H9 (cell line): ENCODE data around the gene RARG. TPM values are rescaled to one million over a fixed set of nuclear protein-coding genes. Genes with fewer than 3 reads are reported as not detected.
A peak's percentile ranks its signal among the peaks of the same experiment; 100 is the strongest.

Experiments
- DNase-seq: peaks from one replicate; pipeline ENCODE4 v3.0.0-alpha.2; 2017
- H2AFZ ChIP-seq: one replicate; pipeline ENCODE4 v1.6.1; 2013; ENCODE audit warnings: mild to moderate bottlenecking, low read length, control low read depth, moderate library complexity
- H2AK5ac ChIP-seq: 2 replicates; pipeline ENCODE4 v1.6.1; 2013; ENCODE audit warnings: low read length, control low read depth, mixed read lengths; ENCODE audit not compliant: insufficient read length
- H2BK120ac ChIP-seq: one replicate; pipeline ENCODE4 v1.6.1; 2013; ENCODE audit warnings: low read depth, mild to moderate bottlenecking, low read length, control low read depth, inconsistent platforms; ENCODE audit not compliant: poor library complexity, severe bottlenecking
- H2BK12ac ChIP-seq: 2 replicates; pipeline ENCODE4 v1.6.1; 2013; ENCODE audit warnings: low read length, control low read depth, mixed read lengths, low read depth; ENCODE audit not compliant: insufficient read length
- H2BK15ac ChIP-seq: 2 replicates; pipeline ENCODE4 v1.6.1; 2013; ENCODE audit warnings: low read depth, low read length, control low read depth
- H2BK20ac ChIP-seq: one replicate; pipeline ENCODE4 v1.6.1; 2013; ENCODE audit warnings: low read depth, mild to moderate bottlenecking, low read length, control low read depth, inconsistent platforms; ENCODE audit not compliant: poor library complexity, severe bottlenecking
- H2BK5ac ChIP-seq: 2 replicates; pipeline ENCODE4 v1.6.1; 2013; ENCODE audit warnings: low read length, control low read depth, mixed read lengths; ENCODE audit not compliant: insufficient read length
- H3K14ac ChIP-seq: 2 replicates; pipeline ENCODE4 v1.6.1; 2013; ENCODE audit warnings: low read length, control low read depth; ENCODE audit not compliant: insufficient read depth
- H3K18ac ChIP-seq: 2 replicates; pipeline ENCODE4 v1.6.1; 2013; ENCODE audit warnings: low read depth, mild to moderate bottlenecking, mixed read lengths, low read length, control low read depth; ENCODE audit not compliant: insufficient read length
- H3K23ac ChIP-seq: 2 replicates; pipeline ENCODE4 v1.6.1; 2013; ENCODE audit warnings: low read length, control low read depth, mixed read lengths, low read depth; ENCODE audit not compliant: insufficient read length
- H3K23me2 ChIP-seq: 2 replicates; pipeline ENCODE4 v1.6.1; 2013; ENCODE audit warnings: low read depth, mild to moderate bottlenecking, mixed read lengths, low read length, control low read depth; ENCODE audit not compliant: insufficient read length, poor library complexity, severe bottlenecking
- H3K27ac ChIP-seq: 2 replicates; pipeline ENCODE4 v1.5.1; 2013; ENCODE audit warnings: low read length, control low read depth, mixed read lengths, low read depth; ENCODE audit not compliant: insufficient read length
- H3K27me3 ChIP-seq: 2 replicates; pipeline ENCODE4 v1.6.1; 2013; ENCODE audit warnings: low read length, control low read depth, inconsistent platforms; ENCODE audit not compliant: insufficient read depth
- H3K4ac ChIP-seq: 2 replicates; pipeline ENCODE4 v1.6.1; 2013; ENCODE audit warnings: low read depth, mild to moderate bottlenecking, control low read depth, inconsistent platforms, low read length, moderate library complexity
- H3K4me1 ChIP-seq: 2 replicates; pipeline ENCODE4 v1.6.1; 2013; ENCODE audit warnings: low read length, control low read depth, inconsistent platforms; ENCODE audit not compliant: insufficient read depth
- H3K4me2 ChIP-seq: 2 replicates; pipeline ENCODE4 v1.6.1; 2013; ENCODE audit warnings: low read length, control low read depth, mixed read lengths; ENCODE audit not compliant: insufficient read length, insufficient read depth
- H3K56ac ChIP-seq: 2 replicates; pipeline ENCODE4 v1.6.1; 2013; ENCODE audit warnings: low read depth, mild to moderate bottlenecking, mixed read lengths, low read length, control low read depth; ENCODE audit not compliant: insufficient read length
- H3K79me1 ChIP-seq: 2 replicates; pipeline ENCODE4 v1.6.1; 2013; ENCODE audit warnings: low read depth, mild to moderate bottlenecking, moderate library complexity, low read length, control low read depth, inconsistent platforms; ENCODE audit not compliant: insufficient read depth, poor library complexity, severe bottlenecking
- H3K79me2 ChIP-seq: 2 replicates; pipeline ENCODE4 v1.6.1; 2013; ENCODE audit warnings: low read length, control low read depth, inconsistent platforms; ENCODE audit not compliant: insufficient read depth
- H3K9ac ChIP-seq: 2 replicates; pipeline ENCODE4 v1.6.1; 2013; ENCODE audit warnings: low read length, control low read depth, mixed read lengths; ENCODE audit not compliant: insufficient read length; ENCODE audit errors: extremely low read depth
- H3K9me3 ChIP-seq: one replicate; pipeline ENCODE4 v1.6.1; 2013; ENCODE audit warnings: low read depth, low read length, inconsistent platforms; ENCODE audit not compliant: control insufficient read depth
- H3T11ph ChIP-seq: one replicate; pipeline ENCODE4 v1.6.1; 2013; ENCODE audit warnings: mild to moderate bottlenecking, low read length, control low read depth, inconsistent platforms
- H4K20me1 ChIP-seq: one replicate; pipeline ENCODE4 v1.6.1; 2013; ENCODE audit not compliant: control insufficient read depth, insufficient read length, insufficient read depth
- H4K5ac ChIP-seq: 2 replicates; pipeline ENCODE4 v1.6.1; 2013; ENCODE audit warnings: low read depth, mild to moderate bottlenecking, mixed read lengths, low read length, control low read depth; ENCODE audit not compliant: insufficient read length
- H4K8ac ChIP-seq: replicated peaks from 2 replicates; pipeline ENCODE4 v1.6.1; 2013; ENCODE audit warnings: low read length, control low read depth, mixed read lengths, low read depth; ENCODE audit not compliant: insufficient read length
- H4K91ac ChIP-seq: 2 replicates; pipeline ENCODE4 v1.6.1; 2013; ENCODE audit warnings: low read depth, mild to moderate bottlenecking, moderate library complexity, mixed read lengths, low read length, control low read depth; ENCODE audit not compliant: insufficient read length
- H3K27ac Mint-ChIP-seq, 3 experiments: 2 replicates in 2 of 3; 3 replicates in 1 of 3; pipeline ENCODE4 v1.8.0; 2020 to 2021; ENCODE audit warnings: mixed read lengths in 3 of 3, mild to moderate bottlenecking in 1 of 3, moderate library complexity in 1 of 3
- H3K27me3 Mint-ChIP-seq: 2 replicates; pipeline ENCODE4 v1.8.0; 2021; ENCODE audit warnings: low read depth, mild to moderate bottlenecking, moderate library complexity, mixed read lengths
- H3K36me3 Mint-ChIP-seq, 3 experiments: 2 replicates in 2 of 3; 3 replicates in 1 of 3; pipeline ENCODE4 v1.8.0; 2020 to 2021; ENCODE audit warnings: low read depth in 3 of 3, mixed read lengths in 3 of 3; ENCODE audit not compliant: insufficient read depth in 1 of 3
- H3K4me1 Mint-ChIP-seq, 2 experiments: 2 replicates each; pipeline ENCODE4 v1.8.0; 2020; ENCODE audit warnings: mixed read lengths in 2 of 2
- H3K4me3 Mint-ChIP-seq, 2 experiments: 2 replicates in 1 of 2; 3 replicates in 1 of 2; pipeline ENCODE4 v1.8.0; 2020 to 2021; ENCODE audit warnings: mild to moderate bottlenecking in 2 of 2, mixed read lengths in 2 of 2, moderate library complexity in 1 of 2
- H3K9me3 Mint-ChIP-seq, 2 experiments: 2 replicates in 1 of 2; 3 replicates in 1 of 2; pipeline ENCODE4 v1.8.0; 2020; ENCODE audit warnings: mild to moderate bottlenecking in 2 of 2, mixed read lengths in 2 of 2, moderate library complexity in 1 of 2
- WGBS: extraction: QIAGEN DNeasy Blood & Tissue Kit; methylation state at CpG from one replicate; pipeline ENCODE4 v1.1.7; 2013; ENCODE audit warnings: missing lambda C conversion rate, low lambda C conversion rate, mixed read lengths; ENCODE audit not compliant: insufficient read length; ENCODE audit errors: extremely low coverage; 5-methylcytosine and 5-hydroxymethylcytosine counted together
- total RNA-seq: library from RNA; stranded (reverse); gene quantifications from 2 replicates; pipeline ENCODE4 v1.2.1, GENCODE V29; 2021
- TF ChIP-seq, protein P1 (sequence below): fragments of 200-600 bp; sonication (generic); conservative IDR thresholded peaks from 3 replicates; pipeline ENCODE4 v1.8.0; 2021; ENCODE audit warnings: antibody characterized with exemption, mild to moderate bottlenecking

The RARG gene
- total RNA-seq, 1 experiment from 2014 or later = 43.7 TPM

DNA sequence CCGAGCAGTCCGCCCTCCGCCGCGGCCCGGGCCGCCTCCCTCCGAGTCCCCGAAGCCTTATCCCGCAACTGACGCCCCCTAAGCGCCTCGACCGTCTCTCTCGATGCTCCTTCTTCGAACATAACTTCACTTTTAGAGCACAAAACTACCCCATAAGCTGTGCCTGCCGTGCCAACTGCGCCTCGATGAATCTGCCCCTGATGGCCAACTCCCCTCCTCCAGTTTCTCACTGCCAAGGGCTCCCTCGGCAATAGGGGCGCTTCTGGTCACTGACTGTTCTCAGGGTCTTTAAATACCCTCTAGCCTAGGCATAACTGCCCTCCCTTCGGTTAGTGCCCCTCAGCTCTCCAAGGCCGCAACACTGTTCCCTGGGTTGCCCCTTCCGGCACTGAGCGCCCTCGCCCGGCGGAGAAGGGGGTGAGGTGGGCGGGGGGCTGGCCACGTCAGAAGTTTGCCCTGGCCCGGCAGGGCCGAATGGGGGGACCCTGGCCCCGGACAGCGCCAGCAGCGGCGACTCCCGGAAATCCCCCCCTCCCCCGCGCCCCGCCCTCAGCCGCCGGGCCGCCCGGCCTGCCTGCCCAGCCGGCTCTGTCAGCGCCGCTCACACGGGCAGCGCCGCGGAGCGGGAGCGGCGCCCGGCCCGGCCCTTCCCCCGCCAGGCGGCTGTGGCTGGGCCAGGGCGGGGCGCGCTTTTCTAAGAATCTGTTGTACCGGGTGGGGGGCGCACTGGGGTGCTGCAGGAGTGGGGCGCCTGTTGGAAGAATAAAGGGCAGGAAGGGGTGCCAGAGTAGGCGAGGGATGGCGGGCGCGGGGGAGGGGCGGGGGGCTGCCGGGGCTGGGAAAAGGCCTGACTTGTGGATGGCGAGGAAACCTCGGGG is 10.6 kb downstream of the RARG start:
- Histone ChIP-seq H3K4ac (no peak overlapping the region), H3K9ac (no peak overlapping the region), H3K79me1 (no peaks in the 10 kb centered on the region), H3K79me2 (peaks cover 4% of the 10 kb centered on the region; the same call in 1 of the 2 replicates), H2BK15ac (no peak overlapping the region), H3K4me1 (peaks cover 30% of the 10 kb centered on the region; the same call in 1 of the 2 replicates), H3T11ph (no peak overlapping the region), H2BK5ac (no peak overlapping the region), H4K20me1 (no peaks in the 10 kb centered on the region), H2BK20ac (no peak overlapping the region), H3K23me2 (peaks cover 22% of the 10 kb centered on the region), H3K27me3 (peaks cover 3% of the 10 kb centered on the region; the same call in 1 of the 2 replicates), H2AFZ (no peak overlapping the region), H3K9me3 (no peaks in the 10 kb centered on the region), H2BK12ac (no peak overlapping the region), H3K14ac (no peak overlapping the region), H3K4me2 (peak overlapping the region; percentile 99), H3K56ac (no peak overlapping the region), H4K91ac (no peak overlapping the region), H3K23ac (no peak overlapping the region), H2AK5ac (no peak overlapping the region), H3K27ac (no peak overlapping the region), H2BK120ac (no peak overlapping the region), H4K5ac (no peak overlapping the region), H4K8ac (no peak overlapping the region), H3K18ac (no peak overlapping the region)
- Mint-ChIP-seq H3K4me3 (peak overlapping the region; percentile 86 to 94), H3K36me3 (peaks cover 0 to 4% (median 3%) of the 10 kb centered on the region in 3 experiments; a peak in 1 of 7 replicates), H3K27me3 (peaks cover 17% of the 10 kb centered on the region), H3K27ac (peak overlapping the region; percentile 83 to 99 (median 93)), H3K9me3 (no peaks in the 10 kb centered on the region; a peak in 1 of 5 replicates), H3K4me1 (peaks cover 72 to 73% of the 10 kb centered on the region in 2 experiments)
- WGBS = no CpG with 5 or more reads among the region's 72 CpGs
- TF ChIP-seq, protein P1, sequence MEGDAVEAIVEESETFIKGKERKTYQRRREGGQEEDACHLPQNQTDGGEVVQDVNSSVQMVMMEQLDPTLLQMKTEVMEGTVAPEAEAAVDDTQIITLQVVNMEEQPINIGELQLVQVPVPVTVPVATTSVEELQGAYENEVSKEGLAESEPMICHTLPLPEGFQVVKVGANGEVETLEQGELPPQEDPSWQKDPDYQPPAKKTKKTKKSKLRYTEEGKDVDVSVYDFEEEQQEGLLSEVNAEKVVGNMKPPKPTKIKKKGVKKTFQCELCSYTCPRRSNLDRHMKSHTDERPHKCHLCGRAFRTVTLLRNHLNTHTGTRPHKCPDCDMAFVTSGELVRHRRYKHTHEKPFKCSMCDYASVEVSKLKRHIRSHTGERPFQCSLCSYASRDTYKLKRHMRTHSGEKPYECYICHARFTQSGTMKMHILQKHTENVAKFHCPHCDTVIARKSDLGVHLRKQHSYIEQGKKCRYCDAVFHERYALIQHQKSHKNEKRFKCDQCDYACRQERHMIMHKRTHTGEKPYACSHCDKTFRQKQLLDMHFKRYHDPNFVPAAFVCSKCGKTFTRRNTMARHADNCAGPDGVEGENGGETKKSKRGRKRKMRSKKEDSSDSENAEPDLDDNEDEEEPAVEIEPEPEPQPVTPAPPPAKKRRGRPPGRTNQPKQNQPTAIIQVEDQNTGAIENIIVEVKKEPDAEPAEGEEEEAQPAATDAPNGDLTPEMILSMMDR = peak; percentile 43; the same call in 1 of the 3 replicates
- peak; percentile 93 for DNase-seq
